ENCODE measurements around the gene ITIH2. TPM values are rescaled to one million over a fixed set of nuclear protein-coding genes. Genes with fewer than 3 reads are reported as not detected.

ITIH2 gene
- total and polyA plus RNA-seq, 9 of the 15 experiments (the other 6 are each of a cell fraction or from before 2014, with no cell fraction given) = 0.66 TPM; not detected in 8

DNA sequence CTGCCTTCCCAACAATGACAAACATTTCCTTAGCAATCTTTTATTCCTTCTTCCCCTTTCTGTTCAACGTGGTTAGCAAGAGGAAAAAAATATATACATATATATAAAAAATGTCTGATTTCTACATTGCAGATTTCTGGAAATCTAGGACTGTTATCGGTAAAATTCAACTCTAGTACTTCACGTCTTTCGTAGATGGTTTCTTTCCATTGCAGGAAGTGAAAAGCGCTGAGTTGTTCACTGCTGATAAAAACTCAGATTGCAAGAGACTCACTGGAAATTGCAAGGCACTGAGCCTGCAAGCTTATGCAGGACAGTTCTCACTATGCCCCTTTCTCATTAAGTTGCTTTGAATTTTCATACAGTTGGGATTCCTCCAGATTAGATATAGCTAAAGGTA lies 60.8 kb downstream of the ITIH2 start (continued):
- TF ChIP-seq CHD2 (IDR thresholded peaks at IDR 0.05; ENCODE audit: low read depth, low read length) = no peak
- TF ChIP-seq, protein P1, sequence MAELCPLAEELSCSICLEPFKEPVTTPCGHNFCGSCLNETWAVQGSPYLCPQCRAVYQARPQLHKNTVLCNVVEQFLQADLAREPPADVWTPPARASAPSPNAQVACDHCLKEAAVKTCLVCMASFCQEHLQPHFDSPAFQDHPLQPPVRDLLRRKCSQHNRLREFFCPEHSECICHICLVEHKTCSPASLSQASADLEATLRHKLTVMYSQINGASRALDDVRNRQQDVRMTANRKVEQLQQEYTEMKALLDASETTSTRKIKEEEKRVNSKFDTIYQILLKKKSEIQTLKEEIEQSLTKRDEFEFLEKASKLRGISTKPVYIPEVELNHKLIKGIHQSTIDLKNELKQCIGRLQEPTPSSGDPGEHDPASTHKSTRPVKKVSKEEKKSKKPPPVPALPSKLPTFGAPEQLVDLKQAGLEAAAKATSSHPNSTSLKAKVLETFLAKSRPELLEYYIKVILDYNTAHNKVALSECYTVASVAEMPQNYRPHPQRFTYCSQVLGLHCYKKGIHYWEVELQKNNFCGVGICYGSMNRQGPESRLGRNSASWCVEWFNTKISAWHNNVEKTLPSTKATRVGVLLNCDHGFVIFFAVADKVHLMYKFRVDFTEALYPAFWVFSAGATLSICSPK (IDR thresholded peaks at IDR 0.05; ENCODE audit: borderline replicate concordance) = no peak
- TF ChIP-seq, protein P2, sequence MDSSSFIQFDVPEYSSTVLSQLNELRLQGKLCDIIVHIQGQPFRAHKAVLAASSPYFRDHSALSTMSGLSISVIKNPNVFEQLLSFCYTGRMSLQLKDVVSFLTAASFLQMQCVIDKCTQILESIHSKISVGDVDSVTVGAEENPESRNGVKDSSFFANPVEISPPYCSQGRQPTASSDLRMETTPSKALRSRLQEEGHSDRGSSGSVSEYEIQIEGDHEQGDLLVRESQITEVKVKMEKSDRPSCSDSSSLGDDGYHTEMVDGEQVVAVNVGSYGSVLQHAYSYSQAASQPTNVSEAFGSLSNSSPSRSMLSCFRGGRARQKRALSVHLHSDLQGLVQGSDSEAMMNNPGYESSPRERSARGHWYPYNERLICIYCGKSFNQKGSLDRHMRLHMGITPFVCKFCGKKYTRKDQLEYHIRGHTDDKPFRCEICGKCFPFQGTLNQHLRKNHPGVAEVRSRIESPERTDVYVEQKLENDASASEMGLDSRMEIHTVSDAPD (CRISPR knock-in tag; IDR thresholded peaks at IDR 0.05) = no peak
- TF ChIP-seq IFI16 (CRISPR knock-in tag; IDR thresholded peaks at IDR 0.05) = no peak
- no peak for TF ChIP-seq ZNF436 (CRISPR knock-in tag; IDR thresholded peaks at IDR 0.05)
- TF ChIP-seq ZNF24 (IDR thresholded peaks at IDR 0.05) = no peak
- TF ChIP-seq ZNF707 (CRISPR knock-in tag; conservative IDR thresholded peaks at IDR 0.05) = no peak
- TF ChIP-seq, protein P3, sequence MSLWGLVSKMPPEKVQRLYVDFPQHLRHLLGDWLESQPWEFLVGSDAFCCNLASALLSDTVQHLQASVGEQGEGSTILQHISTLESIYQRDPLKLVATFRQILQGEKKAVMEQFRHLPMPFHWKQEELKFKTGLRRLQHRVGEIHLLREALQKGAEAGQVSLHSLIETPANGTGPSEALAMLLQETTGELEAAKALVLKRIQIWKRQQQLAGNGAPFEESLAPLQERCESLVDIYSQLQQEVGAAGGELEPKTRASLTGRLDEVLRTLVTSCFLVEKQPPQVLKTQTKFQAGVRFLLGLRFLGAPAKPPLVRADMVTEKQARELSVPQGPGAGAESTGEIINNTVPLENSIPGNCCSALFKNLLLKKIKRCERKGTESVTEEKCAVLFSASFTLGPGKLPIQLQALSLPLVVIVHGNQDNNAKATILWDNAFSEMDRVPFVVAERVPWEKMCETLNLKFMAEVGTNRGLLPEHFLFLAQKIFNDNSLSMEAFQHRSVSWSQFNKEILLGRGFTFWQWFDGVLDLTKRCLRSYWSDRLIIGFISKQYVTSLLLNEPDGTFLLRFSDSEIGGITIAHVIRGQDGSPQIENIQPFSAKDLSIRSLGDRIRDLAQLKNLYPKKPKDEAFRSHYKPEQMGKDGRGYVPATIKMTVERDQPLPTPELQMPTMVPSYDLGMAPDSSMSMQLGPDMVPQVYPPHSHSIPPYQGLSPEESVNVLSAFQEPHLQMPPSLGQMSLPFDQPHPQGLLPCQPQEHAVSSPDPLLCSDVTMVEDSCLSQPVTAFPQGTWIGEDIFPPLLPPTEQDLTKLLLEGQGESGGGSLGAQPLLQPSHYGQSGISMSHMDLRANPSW (CRISPR knock-in tag; IDR thresholded peaks at IDR 0.05) = no peak
- TF ChIP-seq, protein P4, sequence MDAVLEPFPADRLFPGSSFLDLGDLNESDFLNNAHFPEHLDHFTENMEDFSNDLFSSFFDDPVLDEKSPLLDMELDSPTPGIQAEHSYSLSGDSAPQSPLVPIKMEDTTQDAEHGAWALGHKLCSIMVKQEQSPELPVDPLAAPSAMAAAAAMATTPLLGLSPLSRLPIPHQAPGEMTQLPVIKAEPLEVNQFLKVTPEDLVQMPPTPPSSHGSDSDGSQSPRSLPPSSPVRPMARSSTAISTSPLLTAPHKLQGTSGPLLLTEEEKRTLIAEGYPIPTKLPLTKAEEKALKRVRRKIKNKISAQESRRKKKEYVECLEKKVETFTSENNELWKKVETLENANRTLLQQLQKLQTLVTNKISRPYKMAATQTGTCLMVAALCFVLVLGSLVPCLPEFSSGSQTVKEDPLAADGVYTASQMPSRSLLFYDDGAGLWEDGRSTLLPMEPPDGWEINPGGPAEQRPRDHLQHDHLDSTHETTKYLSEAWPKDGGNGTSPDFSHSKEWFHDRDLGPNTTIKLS (IDR thresholded peaks at IDR 0.05; ENCODE audit: borderline replicate concordance, low read depth) = no peak
- TF ChIP-seq POLR2G (IDR thresholded peaks at IDR 0.05; ENCODE audit: low read depth, low read length) = no peak
- TF ChIP-seq, protein P5, sequence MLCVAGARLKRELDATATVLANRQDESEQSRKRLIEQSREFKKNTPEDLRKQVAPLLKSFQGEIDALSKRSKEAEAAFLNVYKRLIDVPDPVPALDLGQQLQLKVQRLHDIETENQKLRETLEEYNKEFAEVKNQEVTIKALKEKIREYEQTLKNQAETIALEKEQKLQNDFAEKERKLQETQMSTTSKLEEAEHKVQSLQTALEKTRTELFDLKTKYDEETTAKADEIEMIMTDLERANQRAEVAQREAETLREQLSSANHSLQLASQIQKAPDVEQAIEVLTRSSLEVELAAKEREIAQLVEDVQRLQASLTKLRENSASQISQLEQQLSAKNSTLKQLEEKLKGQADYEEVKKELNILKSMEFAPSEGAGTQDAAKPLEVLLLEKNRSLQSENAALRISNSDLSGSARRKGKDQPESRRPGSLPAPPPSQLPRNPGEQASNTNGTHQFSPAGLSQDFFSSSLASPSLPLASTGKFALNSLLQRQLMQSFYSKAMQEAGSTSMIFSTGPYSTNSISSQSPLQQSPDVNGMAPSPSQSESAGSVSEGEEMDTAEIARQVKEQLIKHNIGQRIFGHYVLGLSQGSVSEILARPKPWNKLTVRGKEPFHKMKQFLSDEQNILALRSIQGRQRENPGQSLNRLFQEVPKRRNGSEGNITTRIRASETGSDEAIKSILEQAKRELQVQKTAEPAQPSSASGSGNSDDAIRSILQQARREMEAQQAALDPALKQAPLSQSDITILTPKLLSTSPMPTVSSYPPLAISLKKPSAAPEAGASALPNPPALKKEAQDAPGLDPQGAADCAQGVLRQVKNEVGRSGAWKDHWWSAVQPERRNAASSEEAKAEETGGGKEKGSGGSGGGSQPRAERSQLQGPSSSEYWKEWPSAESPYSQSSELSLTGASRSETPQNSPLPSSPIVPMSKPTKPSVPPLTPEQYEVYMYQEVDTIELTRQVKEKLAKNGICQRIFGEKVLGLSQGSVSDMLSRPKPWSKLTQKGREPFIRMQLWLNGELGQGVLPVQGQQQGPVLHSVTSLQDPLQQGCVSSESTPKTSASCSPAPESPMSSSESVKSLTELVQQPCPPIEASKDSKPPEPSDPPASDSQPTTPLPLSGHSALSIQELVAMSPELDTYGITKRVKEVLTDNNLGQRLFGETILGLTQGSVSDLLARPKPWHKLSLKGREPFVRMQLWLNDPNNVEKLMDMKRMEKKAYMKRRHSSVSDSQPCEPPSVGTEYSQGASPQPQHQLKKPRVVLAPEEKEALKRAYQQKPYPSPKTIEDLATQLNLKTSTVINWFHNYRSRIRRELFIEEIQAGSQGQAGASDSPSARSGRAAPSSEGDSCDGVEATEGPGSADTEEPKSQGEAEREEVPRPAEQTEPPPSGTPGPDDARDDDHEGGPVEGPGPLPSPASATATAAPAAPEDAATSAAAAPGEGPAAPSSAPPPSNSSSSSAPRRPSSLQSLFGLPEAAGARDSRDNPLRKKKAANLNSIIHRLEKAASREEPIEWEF (CRISPR knock-in tag; IDR thresholded peaks at IDR 0.05) = no peak
- no peak for TF ChIP-seq ARID2 (IDR thresholded peaks at IDR 0.05)
- TF ChIP-seq FOXJ3 (CRISPR knock-in tag; IDR thresholded peaks at IDR 0.05) = no peak
- 0 out of 2 replicates have a peak, but pooled peaks have one; percentile 34 for TF ChIP-seq ARID1B (IDR thresholded peaks at IDR 0.05)
- peak; percentile 58; the same call in 1 of the 2 replicates for TF ChIP-seq ETV1 (tag; conservative IDR thresholded peaks at IDR 0.05; ENCODE audit: low read depth)
- TF ChIP-seq BMI1 (IDR thresholded peaks at IDR 0.05; ENCODE audit: low read length) = no peak

All from K562 (cell line).